H1 (cell line): ENCODE data around the gene CEACAM5. TPM values are rescaled to one million over a fixed set of nuclear protein-coding genes. Genes with fewer than 3 reads are reported as not detected.

ENCODE experiments used
- CTCF ChIA-PET: fragments of 300-600 bp; sonication (Branson Sonifier 250); formaldehyde crosslinking; loops from one replicate; lab custom pipeline; 2021; ENCODE audit not compliant: partially characterized antibody; lab: Charles Lee
- POLR2A ChIA-PET: fragments of 300-600 bp; sonication (Branson Sonifier 250); formaldehyde crosslinking; loops from one replicate; lab custom pipeline; 2021; ENCODE audit warnings: inconsistent platforms; ENCODE audit not compliant: partially characterized antibody; lab: Charles Lee
- DNase-seq, 2 experiments: peaks; one replicate each; pipeline versions ENCODE4 v3.0.0 to v3.0.0-alpha.2; 2010 to 2022; ENCODE audit warnings: low spot score in 2 of 2, low read depth in 1 of 2, mixed read lengths in 1 of 2
- FAIRE-seq: peaks from 2 replicates; lab custom pipeline; 2011; peaks lifted over from hg19 to GRCh38; lab: Jason Lieb, UNC
- H2AFZ ChIP-seq: 2 replicates; pipeline ENCODE4 v1.8.1; 2012; ENCODE audit warnings: low read length, inconsistent platforms
- H2AK5ac ChIP-seq: 2 replicates; pipeline ENCODE4 v1.6.1; 2013; ENCODE audit warnings: low read depth, low read length
- H2BK120ac ChIP-seq: replicated peaks from 2 replicates; pipeline ENCODE3; 2013; ENCODE audit warnings: low read depth, low read length, inconsistent platforms
- H2BK12ac ChIP-seq: 2 replicates; pipeline ENCODE4 v1.6.1; 2013; ENCODE audit warnings: low read depth, low read length
- H2BK15ac ChIP-seq: 2 replicates; pipeline ENCODE4 v1.6.1; 2013; ENCODE audit warnings: low read length
- H2BK20ac ChIP-seq: 2 replicates; pipeline ENCODE4 v1.6.1; 2013; ENCODE audit warnings: low read length
- H2BK5ac ChIP-seq: 2 replicates; pipeline ENCODE4 v1.6.1; 2013; ENCODE audit warnings: low read depth, low read length
- H3K14ac ChIP-seq: 2 replicates; pipeline ENCODE4 v1.6.1; 2013; ENCODE audit warnings: inconsistent platforms; ENCODE audit not compliant: insufficient read length
- H3K18ac ChIP-seq: 2 replicates; pipeline ENCODE4 v1.6.1; 2013; ENCODE audit warnings: low read length; ENCODE audit errors: extremely low read depth
- H3K23ac ChIP-seq: 2 replicates; pipeline ENCODE4 v1.6.1; 2013; ENCODE audit warnings: inconsistent platforms; ENCODE audit not compliant: insufficient read length
- H3K23me2 ChIP-seq: 2 replicates; pipeline ENCODE4 v1.6.1; 2013; ENCODE audit warnings: low read depth, low read length
- H3K27ac ChIP-seq: 2 replicates; pipeline ENCODE4 v1.6.1; 2011; ENCODE audit warnings: low read depth, low read length, inconsistent platforms
- H3K27me3 ChIP-seq, 4 experiments: replicated peaks in 1 of 4; 1 replicate in 1 of 4; 2 replicates in 3 of 4; pipeline versions ENCODE4 v1.6.1 to v1.8.1; 2011 to 2013; ENCODE audit warnings: low read length in 3 of 4, mild to moderate bottlenecking in 3 of 4, inconsistent platforms in 2 of 4, mixed read lengths in 2 of 4, moderate library complexity in 1 of 4; ENCODE audit not compliant: control insufficient read depth in 3 of 4, insufficient read depth in 3 of 4; ENCODE audit errors: extremely low read depth in 1 of 4
- H3K36me3 ChIP-seq, 4 experiments: 2 replicates each; pipeline versions ENCODE4 v1.6.1 to v1.8.1; 2011 to 2013; ENCODE audit warnings: mild to moderate bottlenecking in 4 of 4, low read length in 3 of 4, moderate library complexity in 2 of 4, control low read depth in 1 of 4, inconsistent platforms in 1 of 4; ENCODE audit not compliant: insufficient read depth in 4 of 4, control insufficient read depth in 2 of 4
- H3K4ac ChIP-seq: replicated peaks from 2 replicates; pipeline ENCODE3; 2013; ENCODE audit warnings: low read length, low read depth, mixed read lengths, inconsistent platforms; ENCODE audit not compliant: insufficient read length
- H3K4me1 ChIP-seq, 4 experiments: replicated peaks in 1 of 4; 1 replicate in 1 of 4; 2 replicates in 3 of 4; pipeline versions ENCODE4 v1.6.1 to v1.8.1; 2011 to 2013; ENCODE audit warnings: low read length in 3 of 4, inconsistent platforms in 2 of 4, mixed read lengths in 1 of 4; ENCODE audit not compliant: insufficient read depth in 4 of 4, control insufficient read depth in 3 of 4
- H3K4me2 ChIP-seq, 2 experiments: 2 replicates each; pipeline versions ENCODE4 v1.6.1 to v1.8.1; 2011 to 2013; ENCODE audit warnings: low read depth in 2 of 2, low read length in 2 of 2, control low read depth in 1 of 2, inconsistent platforms in 1 of 2, mild to moderate bottlenecking in 1 of 2; ENCODE audit not compliant: insufficient read depth in 1 of 2
- H3K4me3 ChIP-seq, 4 experiments: fragments of 200-600, 300-600 bp in 1 of 4; sonication (generic), shearing (Covaris generic), sonication (Bioruptor Twin) in 1 of 4; 2 replicates each; pipeline versions ENCODE4 v1.5.1 to v1.8.1; 2011 to 2016; ENCODE audit warnings: low read length in 4 of 4, low read depth in 3 of 4, control low read depth in 2 of 4, inconsistent platforms in 2 of 4, mild to moderate bottlenecking in 2 of 4, mixed read lengths in 1 of 4, moderate library complexity in 1 of 4; ENCODE audit not compliant: insufficient read depth in 2 of 4; ENCODE audit errors: extremely low read depth in 1 of 4
- H3K56ac ChIP-seq: replicated peaks from 2 replicates; pipeline ENCODE3; 2013; ENCODE audit warnings: low read depth, mild to moderate bottlenecking, mixed read lengths, low read length, inconsistent platforms; ENCODE audit not compliant: insufficient read length
- H3K79me1 ChIP-seq: 2 replicates; pipeline ENCODE4 v1.6.1; 2013; ENCODE audit warnings: low read depth, low read length, control low read depth
- H3K79me2 ChIP-seq, 2 experiments: 2 replicates each; pipeline versions ENCODE4 v1.6.1 to v1.8.1; 2012 to 2013; ENCODE audit warnings: low read length in 2 of 2, mild to moderate bottlenecking in 2 of 2, inconsistent platforms in 1 of 2; ENCODE audit not compliant: insufficient read depth in 2 of 2, control insufficient read depth in 1 of 2
- H3K9ac ChIP-seq, 4 experiments: replicated peaks in 1 of 4; 1 replicate in 1 of 4; 2 replicates in 3 of 4; pipeline versions ENCODE4 v1.6.1 to v1.8.1; 2011 to 2013; ENCODE audit warnings: low read depth in 3 of 4, low read length in 3 of 4, control low read depth in 2 of 4, mild to moderate bottlenecking in 2 of 4, moderate library complexity in 2 of 4, inconsistent platforms in 1 of 4; ENCODE audit errors: extremely low read depth in 1 of 4
- H3K9me3 ChIP-seq, 2 experiments: 2 replicates each; pipeline versions ENCODE4 v1.6.1 to v1.8.1; 2012 to 2013; ENCODE audit warnings: mild to moderate bottlenecking in 2 of 2, moderate library complexity in 2 of 2, control low read depth in 1 of 2, inconsistent platforms in 1 of 2, low read depth in 1 of 2, low read length in 1 of 2, mixed read lengths in 1 of 2; ENCODE audit not compliant: insufficient read depth in 2 of 2
- H4K20me1 ChIP-seq, 2 experiments: replicated peaks in 1 of 2; 2 replicates each; pipeline versions ENCODE3 to v1.8.1; 2011 to 2013; ENCODE audit warnings: inconsistent platforms in 2 of 2, low read length in 2 of 2, mild to moderate bottlenecking in 1 of 2; ENCODE audit not compliant: insufficient read depth in 2 of 2, control insufficient read depth in 1 of 2
- H4K5ac ChIP-seq: 2 replicates; pipeline ENCODE4 v1.6.1; 2013; ENCODE audit warnings: low read length, low read depth, mixed read lengths, inconsistent platforms; ENCODE audit not compliant: insufficient read length
- H4K8ac ChIP-seq: 2 replicates; pipeline ENCODE4 v1.8.0; 2013; ENCODE audit warnings: mild to moderate bottlenecking, moderate library complexity, low read length, inconsistent platforms; ENCODE audit not compliant: insufficient read depth; ENCODE audit errors: extremely low read depth
- H4K91ac ChIP-seq: replicated peaks from 2 replicates; pipeline ENCODE3; 2013; ENCODE audit warnings: low read length, mixed read lengths, inconsistent platforms; ENCODE audit not compliant: insufficient read length
- KDM4A ChIP-seq: IDR thresholded peaks from one replicate; pipeline ENCODE4 v1.7.1; 2012; ENCODE audit warnings: low read depth, mild to moderate bottlenecking, moderate library complexity, low read length, inconsistent platforms; ENCODE audit not compliant: severe bottlenecking
- YY1 ChIP-seq: IDR thresholded peaks from 2 replicates; pipeline ENCODE4 v1.6.1; 2011; ENCODE audit warnings: low read depth, mild to moderate bottlenecking, low read length
- WGBS, 2 experiments: shearing (Covaris generic) in 1 of 2; methylation state at CpG; one replicate each; pipeline versions ENCODE4 v1.1.6 to v1.1.7; 2013 to 2015; ENCODE audit warnings: low lambda C conversion rate in 2 of 2, mixed read lengths in 2 of 2, inconsistent platforms in 1 of 2, low coverage in 1 of 2, missing lambda C conversion rate in 1 of 2; ENCODE audit not compliant: insufficient replicate concordance in 2 of 2, insufficient coverage in 1 of 2, insufficient read length in 1 of 2; ENCODE audit errors: extremely low coverage in 1 of 2, missing lambda C conversion rate in 1 of 2; 5-methylcytosine and 5-hydroxymethylcytosine counted together
- polyA plus RNA-seq, 7 experiments: library from polyadenylated mRNA; depleted of rRNA in 3 of 7; stranded (reverse) in 5 of 7; unstranded in 2 of 7; fragments of >200 nt in 5 of 7; fragments of 200-250 nt in 2 of 7; gene quantifications; 1 replicate in 5 of 7; 2 replicates in 1 of 7; 4 replicates in 1 of 7; pipeline versions ENCODE4 v1.2.1 to v1.2.3, GENCODE V29; 2011 to 2013; ENCODE audit warnings: missing spikeins in 2 of 7, mixed read lengths in 2 of 7
- total RNA-seq: library from RNA; stranded (reverse); fragmentation: NEBNext Ultra II Directional; extraction: Animal tissue kit (Norgen Biotek cat#: 25700); gene quantifications from 2 replicates; pipeline ENCODE4 v1.2.1, GENCODE V29; 2021
- TF ChIP-seq, protein P1 (sequence below): IDR thresholded peaks from 2 replicates; pipeline ENCODE4 v1.6.1; 2012; ENCODE audit warnings: inconsistent platforms

CEACAM5 gene
- total and polyA plus RNA-seq, 2 of the 8 experiments (the other 6 are each of a cell fraction or from before 2014, with no cell fraction given), result not detected

DNA sequence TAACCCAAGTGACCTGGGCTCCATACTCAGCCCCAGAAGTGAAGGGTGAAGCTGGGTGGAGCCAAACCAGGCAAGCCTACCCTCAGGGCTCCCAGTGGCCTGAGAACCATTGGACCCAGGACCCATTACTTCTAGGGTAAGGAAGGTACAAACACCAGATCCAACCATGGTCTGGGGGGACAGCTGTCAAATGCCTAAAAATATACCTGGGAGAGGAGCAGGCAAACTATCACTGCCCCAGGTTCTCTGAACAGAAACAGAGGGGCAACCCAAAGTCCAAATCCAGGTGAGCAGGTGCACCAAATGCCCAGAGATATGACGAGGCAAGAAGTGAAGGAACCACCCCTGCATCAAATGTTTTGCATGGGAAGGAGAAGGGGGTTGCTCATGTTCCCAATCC lies 14.2 kb upstream of the CEACAM5 start:
- H3K79me1 ChIP-seq, result no peaks in the 10 kb centered on the region
- no peak overlapping the region for H3K23ac ChIP-seq
- no peaks in the 10 kb centered on the region for H3K4me1 ChIP-seq
- no peak overlapping the region for H2BK15ac ChIP-seq
- 44% methylated on average over 1 of the region's 1 CpG; no CpG with 5 or more reads in 1 of the 2 experiments for WGBS, 2 experiments
- TF ChIP-seq YY1, result no peak
- no peak for TF ChIP-seq KDM4A
- TF ChIP-seq, protein P1, sequence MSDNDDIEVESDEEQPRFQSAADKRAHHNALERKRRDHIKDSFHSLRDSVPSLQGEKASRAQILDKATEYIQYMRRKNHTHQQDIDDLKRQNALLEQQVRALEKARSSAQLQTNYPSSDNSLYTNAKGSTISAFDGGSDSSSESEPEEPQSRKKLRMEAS, result no peak
- H3K23me2 ChIP-seq, result no peaks in the 10 kb centered on the region
- no peak overlapping the region for H3K14ac ChIP-seq
- ChIA-PET CTCF (interaction anchor here (1.7 kb wide), 1 partner anchor 52 kb away, joined by 5 read pairs; no protein-coding TSS in a partner anchor), POLR2A (no interaction called here)
- H3K27ac ChIP-seq, result no peak overlapping the region
- no peak overlapping the region for H3K56ac ChIP-seq
- no peak overlapping the region for H2BK12ac ChIP-seq
- H3K36me3 ChIP-seq, result no peaks in the 10 kb centered on the region
- H3K27me3 ChIP-seq, result no peaks in the 10 kb centered on the region
- no peak for FAIRE-seq
- H3K79me2 ChIP-seq, result no peaks in the 10 kb centered on the region
- no peak overlapping the region for H2AFZ ChIP-seq
- H2AK5ac ChIP-seq, result no peak overlapping the region
- no peak overlapping the region for H2BK120ac ChIP-seq
- no peak overlapping the region for H2BK5ac ChIP-seq
- H4K5ac ChIP-seq, result no peak overlapping the region
- H3K9ac ChIP-seq, result no peak overlapping the region
- H3K4me2 ChIP-seq, result no peak overlapping the region
- no peak for DNase-seq
- no peak overlapping the region for H4K91ac ChIP-seq
- H3K9me3 ChIP-seq, result peaks cover 67 to 81% of the 10 kb centered on the region in 2 experiments
- H3K4ac ChIP-seq, result no peak overlapping the region
- H4K8ac ChIP-seq, result no peak overlapping the region
- H2BK20ac ChIP-seq, result no peak overlapping the region
- no peaks in the 10 kb centered on the region for H4K20me1 ChIP-seq
- H3K4me3 ChIP-seq, result no peak overlapping the region
- H3K18ac ChIP-seq, result no peak overlapping the region
